ENCODE measurements around the gene TPH2.
A peak's percentile ranks its signal among the peaks of the same experiment; 100 is the strongest.

TPH2 gene

DNA sequence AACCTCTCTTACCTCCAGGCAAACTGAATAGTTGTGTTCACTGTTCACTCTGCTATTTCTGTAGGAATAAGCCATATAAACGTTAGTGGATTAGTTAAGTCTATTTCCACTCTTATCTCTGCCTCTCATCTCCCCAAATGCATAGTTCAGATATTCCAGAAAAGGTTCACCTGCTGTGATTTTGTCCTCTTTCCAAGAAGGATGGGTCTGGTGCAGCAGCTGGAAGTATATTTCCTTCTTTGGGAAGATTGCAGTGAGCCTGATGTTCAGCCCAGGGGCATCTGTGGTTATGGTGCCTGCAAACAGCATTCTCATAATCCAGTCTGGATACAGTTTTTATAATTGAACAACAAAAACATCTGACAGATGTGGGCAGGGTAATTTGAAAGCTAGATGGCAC, 97.7 kb downstream of the TPH2 start:
- DNase-seq: no peak

DNA sequence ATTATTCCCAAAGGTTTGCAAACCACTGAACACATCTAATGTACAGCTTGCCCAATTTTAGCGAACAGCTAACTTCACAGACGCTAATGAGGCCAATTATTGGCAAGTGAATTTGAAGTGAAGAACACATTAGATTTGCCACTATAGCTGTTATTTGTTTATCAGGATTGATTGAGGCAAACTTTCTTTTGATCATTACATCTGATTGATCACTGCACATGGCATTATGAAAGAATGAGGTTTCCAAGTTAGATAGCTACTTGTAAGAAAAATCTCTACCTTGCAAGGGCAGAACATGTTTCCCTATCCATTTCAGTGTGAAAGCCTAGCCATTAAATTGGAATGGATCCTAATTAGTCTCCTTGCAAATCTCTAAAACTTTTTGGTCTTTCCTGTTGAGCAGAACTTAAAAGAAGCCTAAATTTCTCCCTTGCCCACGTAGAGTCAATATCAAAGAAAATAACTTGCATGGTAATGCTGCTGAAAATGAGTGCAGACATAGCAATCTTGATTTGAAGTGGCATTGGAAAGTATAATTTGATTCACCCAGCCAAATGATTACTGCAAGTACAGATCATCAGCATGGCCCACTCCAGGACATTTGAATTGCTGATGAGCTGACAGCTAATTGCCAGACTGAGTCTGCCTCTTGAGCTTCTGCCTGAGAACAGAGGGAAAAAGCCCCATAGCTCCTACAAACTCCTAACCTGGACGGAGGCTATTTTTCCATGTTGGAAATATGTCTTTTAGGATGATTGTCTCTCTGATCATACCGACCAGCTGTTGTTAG, 98.6 kb downstream of the TPH2 start:
- DNase-seq: no peak

DNA sequence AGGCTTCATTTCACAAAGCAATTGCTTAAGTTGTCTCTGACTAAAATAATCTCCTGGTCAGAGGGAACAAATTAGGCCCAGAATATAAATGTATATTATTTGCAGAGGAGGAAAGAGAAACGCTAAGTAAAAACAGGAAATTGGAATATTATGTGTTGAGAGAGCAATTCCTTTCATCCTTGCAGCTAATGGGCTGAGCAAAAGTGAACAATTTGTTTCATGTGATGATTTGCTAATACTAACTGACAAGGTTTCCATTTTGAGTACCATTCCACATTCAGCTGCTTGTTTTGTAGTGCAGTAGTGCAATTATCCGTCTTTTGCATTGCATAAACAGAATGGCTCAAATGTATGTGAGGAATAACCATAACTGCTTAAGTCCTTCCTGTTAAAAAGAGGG, 103.2 kb downstream of the TPH2 start:
- no peak for DNase-seq

DNA sequence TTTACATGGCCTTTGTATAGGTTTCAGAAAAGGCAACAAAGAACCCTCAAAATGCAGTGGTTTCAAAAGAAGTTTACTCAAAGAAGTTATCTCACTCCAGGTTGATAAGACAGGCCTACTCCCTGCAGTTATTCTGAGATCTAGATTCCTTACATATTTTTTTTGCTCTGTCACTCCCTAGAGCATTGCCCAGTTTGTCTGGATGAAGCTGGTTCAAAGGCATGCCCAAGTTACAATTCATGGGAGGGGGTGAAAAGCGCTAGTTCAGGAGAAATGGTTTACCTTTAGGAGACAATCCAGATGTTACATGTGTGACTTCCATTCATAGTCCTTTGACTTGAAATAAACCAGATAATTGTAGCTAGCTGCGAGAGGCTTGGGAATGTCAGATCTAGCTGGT, 115.0 kb downstream of the TPH2 start:
- DNase-seq: no peak

DNA sequence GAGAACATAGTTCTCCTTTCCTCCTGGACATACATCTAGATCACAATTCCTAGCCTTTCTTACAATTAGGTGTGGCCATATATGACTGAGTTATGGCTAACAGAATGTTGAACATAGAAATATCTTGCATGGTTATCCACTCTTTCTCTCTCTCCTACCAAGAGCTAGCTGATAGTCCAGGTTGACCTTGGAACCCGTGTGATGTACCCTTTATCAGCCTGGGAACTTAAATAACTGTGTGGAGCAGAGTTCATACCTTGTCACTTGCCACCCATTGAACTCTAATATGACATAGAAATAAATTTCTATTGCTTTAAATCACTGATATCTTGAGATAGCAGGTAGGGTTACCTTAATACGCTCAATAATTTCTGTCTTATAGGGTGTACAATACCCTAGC, 115.9 kb downstream of the TPH2 start:
- DNase-seq: no peak

DNA sequence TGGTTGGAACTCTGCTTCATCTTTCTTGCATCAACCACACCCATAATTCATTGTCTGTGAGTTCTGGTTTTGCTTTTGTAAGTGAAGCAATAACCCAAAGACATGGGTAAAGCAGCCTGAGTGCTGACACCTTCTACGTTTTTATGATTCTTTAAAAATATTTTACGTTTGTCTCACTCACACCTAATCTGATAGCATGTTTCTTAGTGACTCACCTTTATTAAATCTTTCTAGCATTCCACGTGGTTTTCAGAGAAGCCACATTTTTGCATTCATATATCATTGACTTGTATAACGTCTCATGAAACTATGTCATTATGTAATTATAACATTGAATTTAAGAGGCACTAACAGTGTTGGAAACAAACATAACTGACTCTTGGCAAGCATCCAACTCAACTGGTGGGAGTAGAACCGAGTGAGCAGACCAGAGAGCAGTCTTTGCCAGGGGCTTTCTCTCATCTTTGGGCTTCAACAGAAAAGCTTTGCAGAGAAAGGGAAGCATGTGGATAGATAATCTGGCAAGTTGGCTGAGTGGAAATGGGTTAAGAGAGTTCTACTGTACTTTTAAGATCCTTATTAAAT, 118.8 kb downstream of the TPH2 start:
- DNase-seq: no peak

DNA sequence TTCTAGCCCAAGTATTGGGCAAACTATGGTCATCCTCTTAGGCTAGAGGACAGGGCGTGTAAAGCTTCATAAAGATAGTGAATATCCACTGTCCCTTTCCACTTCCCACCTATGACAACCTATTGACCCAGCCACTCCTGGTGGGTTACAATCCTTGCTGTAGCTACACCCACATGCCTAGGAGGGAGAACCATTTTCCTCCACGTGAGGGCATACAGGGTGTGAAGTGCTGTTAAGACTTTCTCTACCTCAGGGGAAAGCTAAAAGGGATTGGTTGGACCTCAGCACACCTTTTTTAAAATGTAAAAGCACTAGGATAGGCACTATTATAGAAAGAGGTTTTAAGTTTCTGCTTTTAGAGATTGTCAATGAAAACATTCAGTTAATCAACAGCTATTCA, 124.4 kb downstream of the TPH2 start:
- DNase-seq: no peak

DNA sequence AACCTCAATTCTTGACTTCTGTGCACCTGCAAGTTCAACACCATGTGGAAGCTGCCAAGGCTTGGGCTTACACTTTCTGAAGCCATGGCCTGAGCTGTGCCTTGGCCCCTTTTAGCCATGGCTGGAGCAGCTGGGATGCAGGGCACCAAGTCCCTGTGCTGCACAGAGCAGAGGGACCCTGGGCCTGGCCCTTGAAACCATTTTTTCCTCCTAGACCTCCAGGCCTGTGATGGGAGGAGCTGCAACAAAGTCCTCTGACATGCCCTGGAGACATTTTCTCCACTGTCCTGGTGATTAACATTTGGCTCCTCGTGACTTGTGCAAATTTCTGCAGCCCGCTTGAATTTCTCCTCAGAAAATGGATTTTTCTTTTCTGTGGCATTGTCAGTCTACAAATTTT, 132.4 kb downstream of the TPH2 start:
- no peak for DNase-seq

DNA sequence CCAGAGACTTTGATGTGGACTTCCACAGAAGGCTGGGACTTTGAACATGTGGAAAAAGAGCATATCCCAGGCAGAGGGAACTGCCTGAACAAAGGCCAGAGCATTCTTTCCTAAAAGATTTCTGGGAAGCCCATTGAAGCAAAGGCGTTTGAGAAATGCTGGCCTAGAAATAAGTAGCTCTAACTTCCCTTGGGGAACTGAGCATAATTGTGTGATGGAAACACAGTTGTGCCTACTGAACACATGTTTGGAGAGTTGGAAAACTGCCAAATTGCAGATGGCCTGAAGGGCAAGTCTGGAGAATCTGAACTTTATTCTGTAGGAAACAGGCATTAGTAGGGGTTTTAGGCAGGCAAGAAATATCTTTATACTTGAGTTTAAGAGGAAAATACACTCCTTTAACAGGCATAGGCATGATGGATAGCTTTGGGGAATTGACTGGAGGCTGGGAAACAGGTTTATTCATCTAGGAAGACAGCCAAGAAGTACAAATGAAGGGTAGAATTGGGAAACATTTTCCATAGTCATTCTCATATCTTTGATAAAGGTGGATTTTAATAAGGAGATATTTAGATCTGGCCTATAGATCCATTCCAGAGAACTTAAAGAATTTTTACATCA, 134.1 kb downstream of the TPH2 start:
- peak; percentile 50 for DNase-seq

DNA sequence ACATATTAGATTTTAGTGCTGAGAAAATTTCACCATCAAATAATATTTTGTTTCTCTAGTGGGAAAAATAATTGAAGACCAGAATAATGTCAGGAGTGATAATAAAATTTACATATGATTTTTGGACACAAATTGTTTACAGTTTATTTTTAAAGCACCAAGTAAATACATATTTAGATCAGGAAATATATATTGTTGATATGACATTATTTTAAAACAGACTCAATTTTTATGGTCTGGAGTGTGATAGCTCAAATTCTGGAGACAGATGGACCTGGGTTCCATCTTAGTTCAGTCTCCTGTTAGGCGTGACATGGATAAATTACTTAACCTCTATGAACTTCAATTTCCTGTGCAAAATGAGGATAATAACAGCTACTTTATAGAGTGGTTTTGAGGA, 135.4 kb downstream of the TPH2 start:
- no peak for DNase-seq

DNA sequence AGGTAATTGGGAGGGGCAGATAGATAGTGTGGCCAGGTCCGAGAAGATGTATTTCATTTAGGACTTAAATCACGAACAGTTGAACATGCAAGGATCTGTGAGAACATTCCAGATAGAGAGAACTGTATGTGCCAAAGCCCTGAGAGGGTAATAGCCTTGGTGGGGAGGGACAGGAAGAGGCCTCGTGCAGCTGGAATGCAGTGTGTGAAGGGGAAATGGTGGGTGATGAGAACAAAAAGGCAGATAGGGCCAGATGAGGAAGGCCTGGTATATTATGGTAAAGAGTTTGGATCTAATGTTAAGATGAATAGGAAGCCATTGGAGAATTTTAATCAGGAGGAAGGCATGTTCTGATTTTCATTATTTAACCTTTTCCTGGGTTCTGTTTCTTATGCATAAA, 136.3 kb downstream of the TPH2 start:
- DNase-seq: no peak

DNA sequence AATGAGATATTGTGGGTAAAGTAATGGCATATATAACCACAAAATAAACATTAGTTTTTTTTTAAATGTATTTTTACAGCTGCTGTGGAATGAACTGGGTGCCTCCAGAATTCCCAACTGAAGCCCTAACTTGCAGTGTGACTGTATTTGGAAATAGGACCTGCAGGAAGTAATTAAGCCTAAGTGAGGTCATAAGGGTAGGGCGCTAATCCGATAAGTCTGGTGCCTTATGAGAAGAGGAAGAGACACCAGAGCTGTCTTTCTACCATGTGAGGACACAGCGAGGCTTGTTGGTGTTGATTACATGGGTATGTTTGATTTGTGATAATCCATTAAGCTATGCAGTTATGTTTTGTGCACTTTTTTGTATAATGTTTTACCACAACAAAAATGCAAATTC, 136.8 kb downstream of the TPH2 start:
- no peak for DNase-seq

DNA sequence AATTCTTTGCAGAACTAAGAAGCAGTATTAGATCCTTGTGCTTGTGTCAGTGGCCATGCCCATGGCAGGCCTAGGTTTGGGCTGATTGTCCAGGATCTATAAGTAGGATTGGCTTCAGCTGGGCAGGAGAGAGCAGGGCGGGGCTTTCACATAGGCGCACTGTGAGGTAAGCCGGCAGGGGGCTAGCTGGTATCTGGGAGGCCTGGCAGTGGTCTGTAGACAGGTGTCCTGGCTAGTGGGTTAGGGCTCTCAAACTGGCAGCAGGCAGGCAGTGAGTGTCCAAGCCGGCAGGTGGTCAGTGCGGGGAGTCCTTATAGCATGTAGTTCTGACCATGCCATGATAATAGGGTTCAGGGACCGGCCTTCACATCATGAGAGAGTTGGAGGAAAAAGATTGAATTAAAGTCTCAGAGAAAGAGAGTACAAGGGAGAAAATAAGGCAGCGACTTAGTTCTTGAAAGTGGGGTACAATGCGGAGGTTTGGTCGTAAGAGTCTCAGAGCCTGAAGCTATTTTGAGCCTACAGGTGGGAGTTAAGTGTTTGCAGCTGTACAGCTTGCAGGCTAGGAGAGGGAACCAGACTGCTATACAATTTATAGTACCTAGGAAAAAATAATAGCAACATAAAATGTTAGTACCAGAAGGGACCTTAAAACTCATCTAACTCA, 137.4 kb downstream of the TPH2 start:
- no peak for DNase-seq

DNA sequence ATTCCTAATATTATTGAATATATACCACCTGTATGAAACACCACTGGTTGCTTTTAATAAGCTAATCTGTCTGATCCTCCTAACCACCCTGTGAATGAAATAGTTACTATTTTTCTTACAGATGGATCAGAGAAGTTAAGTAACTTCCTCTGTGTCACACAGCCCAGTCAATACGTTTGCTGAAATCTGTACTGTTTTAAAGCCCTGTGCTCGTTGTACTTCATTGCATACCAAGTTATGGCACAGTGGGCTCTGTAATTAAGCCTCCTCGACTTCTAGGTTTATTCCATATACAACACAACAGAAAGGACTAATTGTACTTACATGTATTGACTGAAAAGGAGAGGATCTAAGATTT, 137.9 kb downstream of the TPH2 start:
- DNase-seq: no peak

DNA sequence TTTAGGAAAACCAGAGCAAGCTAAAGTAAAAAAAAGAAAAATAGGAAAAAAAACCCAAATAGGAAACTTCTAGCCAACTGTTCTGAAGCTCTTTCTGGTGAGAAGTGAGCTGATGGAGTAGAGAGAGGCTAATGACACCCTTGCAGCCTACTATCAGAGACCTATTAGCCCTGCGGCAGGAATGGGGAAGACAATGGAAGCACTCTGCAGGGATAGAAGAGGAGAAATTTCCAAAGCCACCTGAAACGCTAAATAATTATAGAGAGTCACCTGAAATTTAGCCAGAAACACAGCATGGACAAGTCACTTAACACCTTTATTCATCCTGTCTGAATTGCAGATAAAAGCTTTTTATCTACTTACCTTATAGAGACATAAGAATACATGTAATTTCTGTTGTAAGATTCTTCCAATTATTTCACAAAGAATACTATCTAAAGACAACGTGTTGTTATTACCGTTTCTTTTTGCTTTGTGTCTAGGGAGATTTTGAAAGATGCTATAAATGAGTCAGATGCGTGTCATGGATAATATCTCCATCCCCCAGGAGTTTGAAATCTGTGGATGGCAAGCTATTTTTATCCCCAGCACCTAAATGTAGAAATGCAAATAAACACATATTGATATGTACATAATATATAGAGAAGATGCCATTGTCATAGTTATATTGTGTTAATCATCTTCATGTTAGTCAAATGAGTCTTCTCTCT, 138.6 kb downstream of the TPH2 start:
- DNase-seq: no peak

DNA sequence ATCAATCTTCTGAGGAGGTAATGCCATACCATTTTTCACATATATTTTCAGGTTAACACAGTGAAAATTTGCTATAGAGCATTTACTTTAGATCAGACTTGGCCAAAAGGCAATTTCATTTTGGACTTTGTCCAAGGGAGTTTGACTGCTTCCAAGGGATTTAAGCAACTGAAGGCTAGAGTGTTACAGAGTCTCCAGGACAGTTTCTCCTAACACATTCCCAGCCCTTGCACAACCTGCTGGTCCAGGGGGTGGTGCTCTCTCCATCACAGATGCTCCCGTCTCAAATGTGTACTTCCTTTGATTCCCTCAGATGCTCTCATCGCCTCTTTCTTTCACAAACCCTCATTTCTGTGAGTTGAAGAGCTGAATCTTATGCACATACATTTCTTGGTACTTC, 143.1 kb downstream of the TPH2 start:
- no peak for DNase-seq
